ENCODE results near the gene CLIC3.
"Not testable (repeated sequence)": the region's sequence is repeated elsewhere in the genome, so short reads cannot be mapped to it uniquely, and the experiment has no call there.

Gene CLIC3

GRCh38 chr9:136996361-136997292 lies at the start of gene CLIC3:
TSS of gene CLIC3 (minus strand) at chr9:136996568. CDS start at chr9:136996543, 25 bp downstream.
- DNase-seq (ENCODE audit: low spot score), result peak; percentile 78

- peak; percentile 69 for DNase-seq (ENCODE audit: low spot score)
These were observed 49.1 kb upstream of the CLIC3 start for GRCh38 chr9:137045294-137046087.

- no peak for DNase-seq (ENCODE audit: low spot score)
These were observed 48.3 kb upstream of the CLIC3 start for GRCh38 chr9:137044502-137045177.

- DNase-seq (ENCODE audit: low spot score), result no peak
These were observed 47.7 kb upstream of the CLIC3 start for GRCh38 chr9:137044037-137044436.

GRCh38 chr9:137042751-137043727 lies 46.7 kb upstream of the CLIC3 start:
- no peak for DNase-seq (ENCODE audit: low spot score)

- no peak for DNase-seq (ENCODE audit: low spot score)
These were observed 44.8 kb upstream of the CLIC3 start for GRCh38 chr9:137041124-137041523.

GRCh38 chr9:137040568-137040967 lies 44.2 kb upstream of the CLIC3 start:
- DNase-seq (ENCODE audit: low spot score), result no peak

- no peak for DNase-seq (ENCODE audit: low spot score)
These were observed 43.4 kb upstream of the CLIC3 start for GRCh38 chr9:137039611-137040366.

- DNase-seq (ENCODE audit: low spot score), result no peak
These were observed 42.5 kb upstream of the CLIC3 start for GRCh38 chr9:137038916-137039315.

GRCh38 chr9:137037483-137037882 lies 41.1 kb upstream of the CLIC3 start:
- no peak for DNase-seq (ENCODE audit: low spot score)

- DNase-seq (ENCODE audit: low spot score), result no peak
These were observed 40.7 kb upstream of the CLIC3 start for GRCh38 chr9:137037035-137037434.

GRCh38 chr9:137035937-137036336 lies 39.6 kb upstream of the CLIC3 start:
- no peak for DNase-seq (ENCODE audit: low spot score)

- peak; percentile 67 for DNase-seq (ENCODE audit: low spot score)
These were observed 39.1 kb upstream of the CLIC3 start for GRCh38 chr9:137035507-137035834.

GRCh38 chr9:137034709-137035506 lies 38.5 kb upstream of the CLIC3 start:
- DNase-seq (ENCODE audit: low spot score), result peak; percentile 92

GRCh38 chr9:137034039-137034708 lies 37.8 kb upstream of the CLIC3 start:
- DNase-seq (ENCODE audit: low spot score), result no peak

- not testable (repeated sequence) for DNase-seq (ENCODE audit: low spot score)
These were observed 37.1 kb upstream of the CLIC3 start for GRCh38 chr9:137033481-137033880.

GRCh38 chr9:137032858-137033257 lies 36.5 kb upstream of the CLIC3 start:
- DNase-seq (ENCODE audit: low spot score), result no peak

- no peak for DNase-seq (ENCODE audit: low spot score)
These were observed 35.7 kb upstream of the CLIC3 start, which contains the start of gene FUT7 for GRCh38 chr9:137031904-137032640. TSS of gene FUT7 (minus strand) at chr9:137032088. CDS start at chr9:137031991, 97 bp downstream.

Measured in iPS-NIHi11 (cell line).